Transverse colon (tissue), 3 donors: ENCODE measurements around the gene KIAA2012.

Source experiments
- POLR2A ChIP-seq: fragments of 450-650 bp; IDR thresholded peaks from one replicate; pipeline ENCODE4 v1.6.1; 2016; ENCODE audit warnings: antibody characterized with exemption, mild to moderate bottlenecking, moderate library complexity
- TF ChIP-seq, protein P1 (sequence below), 5 experiments: fragments of 200-600 bp in 3 of 5; fragments of 450-650 bp in 2 of 5; sonication (generic) in 3 of 5; IDR thresholded peaks; 1 replicate in 2 of 5; 2 replicates in 3 of 5; pipeline ENCODE4 v1.5.1; 2016 to 2017; ENCODE audit warnings: antibody characterized with exemption in 5 of 5, inconsistent platforms in 3 of 5, mild to moderate bottlenecking in 2 of 5, moderate library complexity in 1 of 5

DNA sequence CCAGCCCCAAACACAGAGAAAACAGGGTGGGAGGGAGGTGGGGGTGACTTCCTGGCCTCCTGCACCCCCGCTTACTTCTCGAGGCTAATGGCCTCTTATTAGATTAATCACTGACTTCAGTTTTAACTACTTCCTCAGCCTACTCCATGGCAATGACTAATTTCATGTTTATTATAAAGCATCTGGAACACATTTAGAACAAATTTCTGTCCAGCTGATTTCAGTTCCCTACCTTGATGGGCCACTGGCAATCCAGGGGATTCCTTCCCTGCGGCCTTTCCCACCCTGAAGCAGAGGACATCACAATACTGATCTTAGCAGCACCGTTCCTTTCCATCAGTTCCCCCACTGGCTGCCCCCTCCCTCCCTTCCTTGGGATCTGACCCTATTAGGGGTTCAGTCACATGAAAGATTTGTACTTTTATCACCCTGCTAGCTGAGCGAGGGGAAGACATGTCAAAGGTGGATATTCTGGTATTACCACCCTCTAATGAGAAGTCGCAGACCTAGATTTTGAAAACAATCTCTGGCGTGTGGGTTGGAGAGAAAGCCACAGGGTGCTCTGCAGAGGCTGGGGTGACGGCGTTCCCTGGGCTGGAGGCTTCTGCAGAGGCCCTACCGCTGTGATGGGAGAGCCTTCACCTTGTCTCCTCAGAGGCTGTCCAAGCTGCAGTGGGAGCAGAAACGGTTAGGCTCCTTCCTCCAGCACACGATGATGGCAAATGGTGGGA is 67.6 kb downstream of the KIAA2012 start:
- TF ChIP-seq, protein P1, sequence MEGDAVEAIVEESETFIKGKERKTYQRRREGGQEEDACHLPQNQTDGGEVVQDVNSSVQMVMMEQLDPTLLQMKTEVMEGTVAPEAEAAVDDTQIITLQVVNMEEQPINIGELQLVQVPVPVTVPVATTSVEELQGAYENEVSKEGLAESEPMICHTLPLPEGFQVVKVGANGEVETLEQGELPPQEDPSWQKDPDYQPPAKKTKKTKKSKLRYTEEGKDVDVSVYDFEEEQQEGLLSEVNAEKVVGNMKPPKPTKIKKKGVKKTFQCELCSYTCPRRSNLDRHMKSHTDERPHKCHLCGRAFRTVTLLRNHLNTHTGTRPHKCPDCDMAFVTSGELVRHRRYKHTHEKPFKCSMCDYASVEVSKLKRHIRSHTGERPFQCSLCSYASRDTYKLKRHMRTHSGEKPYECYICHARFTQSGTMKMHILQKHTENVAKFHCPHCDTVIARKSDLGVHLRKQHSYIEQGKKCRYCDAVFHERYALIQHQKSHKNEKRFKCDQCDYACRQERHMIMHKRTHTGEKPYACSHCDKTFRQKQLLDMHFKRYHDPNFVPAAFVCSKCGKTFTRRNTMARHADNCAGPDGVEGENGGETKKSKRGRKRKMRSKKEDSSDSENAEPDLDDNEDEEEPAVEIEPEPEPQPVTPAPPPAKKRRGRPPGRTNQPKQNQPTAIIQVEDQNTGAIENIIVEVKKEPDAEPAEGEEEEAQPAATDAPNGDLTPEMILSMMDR (IDR thresholded peaks at IDR 0.05), result no peak
- TF ChIP-seq POLR2A, result no peak
